HepG2 (cell line): ENCODE results near the gene CIITA. TPM values are rescaled to one million over a fixed set of nuclear protein-coding genes. Genes with fewer than 3 reads are reported as not detected.
"Not testable (repeated sequence)": the region's sequence is repeated elsewhere in the genome, so short reads cannot be mapped to it uniquely, and the experiment has no call there.

Experiments
- ASH2L ChIP-seq: fragments of 300-600, 200-600 bp; sonication (generic); IDR thresholded peaks from 2 replicates; pipeline ENCODE4 v1.7.0; 2017; ENCODE audit warnings: low read depth, mild to moderate bottlenecking, moderate library complexity, mixed read lengths, low read length; ENCODE audit not compliant: insufficient read length
- HES4 ChIP-seq: sonication (generic); formaldehyde crosslinking; IDR thresholded peaks from 2 replicates; pipeline ENCODE4 v1.9.0; 2021; ENCODE audit warnings: mild to moderate bottlenecking, missing genetic modification reagents, borderline replicate concordance
- MTA1 ChIP-seq: sonication (generic); formaldehyde crosslinking; IDR thresholded peaks from 2 replicates; pipeline ENCODE4 v1.4.0; 2020; ENCODE audit warnings: missing genetic modification reagents, mild to moderate bottlenecking, borderline replicate concordance
- NR2F1 ChIP-seq, 2 experiments: fragments of 450-650 bp in 1 of 2; formaldehyde crosslinking in 1 of 2; IDR thresholded peaks; 2 replicates each; pipeline versions ENCODE4 v1.5.0 to v1.6.1; 2016 to 2020; ENCODE audit warnings: mild to moderate bottlenecking in 1 of 2, missing compliant biosample characterization in 1 of 2, missing genetic modification reagents in 1 of 2, moderate library complexity in 1 of 2
- NR2F6 ChIP-seq, 2 experiments: IDR thresholded peaks; 2 replicates each; pipeline ENCODE4 v1.6.1; 2016; ENCODE audit warnings: antibody characterized with exemption in 1 of 2, mild to moderate bottlenecking in 1 of 2
- ZFP41 ChIP-seq: sonication (generic); formaldehyde crosslinking; IDR thresholded peaks from 2 replicates; pipeline ENCODE4 v1.4.0; 2020; ENCODE audit warnings: mild to moderate bottlenecking, missing genetic modification reagents, borderline replicate concordance
- ZFX ChIP-seq: sonication (generic); formaldehyde crosslinking; IDR thresholded peaks from 2 replicates; pipeline ENCODE4 v1.4.0; 2020; ENCODE audit warnings: mild to moderate bottlenecking, low read depth, missing genetic modification reagents, moderate library complexity
- ZNF235 ChIP-seq: sonication (generic); formaldehyde crosslinking; IDR thresholded peaks from 2 replicates; pipeline ENCODE4 v1.8.1; 2023; ENCODE audit warnings: mild to moderate bottlenecking, missing genetic modification reagents, borderline replicate concordance
- ZNF446 ChIP-seq: sonication (generic); formaldehyde crosslinking; IDR thresholded peaks from 2 replicates; pipeline ENCODE4 v1.5.0; 2020; ENCODE audit warnings: mild to moderate bottlenecking, missing genetic modification reagents
- ZNF776 ChIP-seq: sonication (generic); formaldehyde crosslinking; IDR thresholded peaks from 2 replicates; pipeline ENCODE4 v1.4.0; 2020; ENCODE audit warnings: mild to moderate bottlenecking, missing genetic modification reagents
- polyA plus RNA-seq, 8 experiments: library from polyadenylated mRNA; depleted of rRNA in 3 of 8; stranded (reverse) in 7 of 8; unstranded in 1 of 8; fragments of >200 nt; fragmentation: Illumina TruSeq in 4 of 8; extraction: Trizol in 4 of 8; gene quantifications; 2 replicates each; pipeline versions ENCODE4 v1.2.1 to v1.2.3, GENCODE V29; 2011 to 2016; ENCODE audit warnings: low read depth in 4 of 8, missing spikeins in 1 of 8, mixed read lengths in 1 of 8; ENCODE audit not compliant: insufficient read depth in 1 of 8
- total RNA-seq, 5 experiments: library from RNA; depleted of rRNA; stranded (reverse); fragments of >200 nt; fragmentation: Illumina TruSeq; extraction: Trizol; gene quantifications; 2 replicates each; pipeline ENCODE4 v1.2.3, GENCODE V29; 2016; ENCODE audit warnings: low read depth in 1 of 5
- TF ChIP-seq, protein P1 (sequence below): sonication (generic); formaldehyde crosslinking; IDR thresholded peaks from 2 replicates; pipeline ENCODE4 v1.4.0; 2020; ENCODE audit warnings: mild to moderate bottlenecking, missing genetic modification reagents
- TF ChIP-seq, protein P2 (sequence below): sonication (generic); formaldehyde crosslinking; IDR thresholded peaks from 2 replicates; pipeline ENCODE4 v1.5.1; 2020; ENCODE audit warnings: mild to moderate bottlenecking, moderate library complexity, missing genetic modification reagents
- TF ChIP-seq, protein P3 (sequence below): sonication (generic); formaldehyde crosslinking; IDR thresholded peaks from 2 replicates; pipeline ENCODE4 v1.4.0; 2020; ENCODE audit warnings: missing genetic modification reagents

Gene CIITA
- total and polyA plus RNA-seq, 2 of the 13 experiments (the other 11 are each of a cell fraction or from before 2014, with no cell fraction given) = 0.08 to 0.09 TPM

DNA sequence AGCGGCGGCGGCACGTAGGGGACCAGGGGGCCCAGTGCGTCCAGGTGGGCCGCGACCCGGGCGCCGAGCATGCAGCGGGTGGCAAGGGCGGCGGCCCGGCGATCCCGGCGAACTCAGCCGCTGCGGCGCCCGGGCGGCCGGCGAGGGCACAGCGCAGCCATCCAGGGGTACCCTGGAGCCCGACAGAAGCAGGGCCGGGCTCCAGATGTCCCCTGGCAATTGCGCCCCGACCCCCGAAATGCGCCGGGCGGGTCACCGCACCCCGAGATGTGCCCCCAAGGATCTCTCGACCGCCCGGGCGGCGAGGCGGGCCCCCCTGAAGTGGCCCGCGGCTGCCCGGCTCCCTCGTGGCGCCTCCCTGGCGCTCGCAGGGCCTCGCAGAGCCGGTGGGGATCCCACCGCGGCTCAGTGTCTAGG, 64.9 kb downstream of the CIITA start (continued):
- TF ChIP-seq, protein P1, sequence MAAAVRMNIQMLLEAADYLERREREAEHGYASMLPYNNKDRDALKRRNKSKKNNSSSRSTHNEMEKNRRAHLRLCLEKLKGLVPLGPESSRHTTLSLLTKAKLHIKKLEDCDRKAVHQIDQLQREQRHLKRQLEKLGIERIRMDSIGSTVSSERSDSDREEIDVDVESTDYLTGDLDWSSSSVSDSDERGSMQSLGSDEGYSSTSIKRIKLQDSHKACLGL (CRISPR knock-in tag) = peak; percentile 66; the same call in 1 of the 2 replicates
- TF ChIP-seq NR2F1 (CRISPR knock-in tag; IDR thresholded peaks at IDR 0.05) (0 out of 4 replicates have a peak, but pooled peaks of 1 of the 2 experiments have one; percentile 4), ZNF235 (0 out of 2 replicates have a peak, but pooled peaks have one; percentile 64), HES4 (CRISPR knock-in tag) (peak; percentile 37; the same call in 1 of the 2 replicates), NR2F6 (CRISPR knock-in tag; IDR thresholded peaks at IDR 0.05) (0 out of 2 replicates have a peak, but pooled peaks have one; percentile 0), ZNF776 (CRISPR knock-in tag) (0 out of 2 replicates have a peak, but pooled peaks have one; percentile 71), ZFX (CRISPR knock-in tag) (peak; percentile 70), ASH2L (peak; percentile 69), ZNF446 (CRISPR knock-in tag) (0 out of 2 replicates have a peak, but pooled peaks have one; percentile 1), MTA1 (CRISPR knock-in tag) (peak; percentile 7; the same call in 1 of the 2 replicates), ZFP41 (CRISPR knock-in tag) (0 out of 2 replicates have a peak, but pooled peaks have one; percentile 24)
- TF ChIP-seq, protein P2, sequence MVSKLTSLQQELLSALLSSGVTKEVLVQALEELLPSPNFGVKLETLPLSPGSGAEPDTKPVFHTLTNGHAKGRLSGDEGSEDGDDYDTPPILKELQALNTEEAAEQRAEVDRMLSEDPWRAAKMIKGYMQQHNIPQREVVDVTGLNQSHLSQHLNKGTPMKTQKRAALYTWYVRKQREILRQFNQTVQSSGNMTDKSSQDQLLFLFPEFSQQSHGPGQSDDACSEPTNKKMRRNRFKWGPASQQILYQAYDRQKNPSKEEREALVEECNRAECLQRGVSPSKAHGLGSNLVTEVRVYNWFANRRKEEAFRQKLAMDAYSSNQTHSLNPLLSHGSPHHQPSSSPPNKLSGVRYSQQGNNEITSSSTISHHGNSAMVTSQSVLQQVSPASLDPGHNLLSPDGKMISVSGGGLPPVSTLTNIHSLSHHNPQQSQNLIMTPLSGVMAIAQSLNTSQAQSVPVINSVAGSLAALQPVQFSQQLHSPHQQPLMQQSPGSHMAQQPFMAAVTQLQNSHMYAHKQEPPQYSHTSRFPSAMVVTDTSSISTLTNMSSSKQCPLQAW = peak; percentile 10; the same call in 1 of the 2 replicates
- not testable (repeated sequence) for TF ChIP-seq NR2F6 (IDR thresholded peaks at IDR 0.05)
- TF ChIP-seq, protein P3, sequence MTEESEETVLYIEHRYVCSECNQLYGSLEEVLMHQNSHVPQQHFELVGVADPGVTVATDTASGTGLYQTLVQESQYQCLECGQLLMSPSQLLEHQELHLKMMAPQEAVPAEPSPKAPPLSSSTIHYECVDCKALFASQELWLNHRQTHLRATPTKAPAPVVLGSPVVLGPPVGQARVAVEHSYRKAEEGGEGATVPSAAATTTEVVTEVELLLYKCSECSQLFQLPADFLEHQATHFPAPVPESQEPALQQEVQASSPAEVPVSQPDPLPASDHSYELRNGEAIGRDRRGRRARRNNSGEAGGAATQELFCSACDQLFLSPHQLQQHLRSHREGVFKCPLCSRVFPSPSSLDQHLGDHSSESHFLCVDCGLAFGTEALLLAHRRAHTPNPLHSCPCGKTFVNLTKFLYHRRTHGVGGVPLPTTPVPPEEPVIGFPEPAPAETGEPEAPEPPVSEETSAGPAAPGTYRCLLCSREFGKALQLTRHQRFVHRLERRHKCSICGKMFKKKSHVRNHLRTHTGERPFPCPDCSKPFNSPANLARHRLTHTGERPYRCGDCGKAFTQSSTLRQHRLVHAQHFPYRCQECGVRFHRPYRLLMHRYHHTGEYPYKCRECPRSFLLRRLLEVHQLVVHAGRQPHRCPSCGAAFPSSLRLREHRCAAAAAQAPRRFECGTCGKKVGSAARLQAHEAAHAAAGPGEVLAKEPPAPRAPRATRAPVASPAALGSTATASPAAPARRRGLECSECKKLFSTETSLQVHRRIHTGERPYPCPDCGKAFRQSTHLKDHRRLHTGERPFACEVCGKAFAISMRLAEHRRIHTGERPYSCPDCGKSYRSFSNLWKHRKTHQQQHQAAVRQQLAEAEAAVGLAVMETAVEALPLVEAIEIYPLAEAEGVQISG (CRISPR knock-in tag) = 0 out of 2 replicates have a peak, but pooled peaks have one; percentile 5
- TF ChIP-seq, all 625 proteins: peak for 45; not testable (repeated sequence) for 580
